NCI-H82 (cell line): Measurements from ENCODE around the gene ETNK2.
A peak's percentile ranks its signal among the peaks of the same experiment; 100 is the strongest.

Source experiments
- DNase-seq: peaks from one replicate; lab custom pipeline; 2025; lab: John Stamatoyannopoulos, UW

Gene ETNK2

DNA sequence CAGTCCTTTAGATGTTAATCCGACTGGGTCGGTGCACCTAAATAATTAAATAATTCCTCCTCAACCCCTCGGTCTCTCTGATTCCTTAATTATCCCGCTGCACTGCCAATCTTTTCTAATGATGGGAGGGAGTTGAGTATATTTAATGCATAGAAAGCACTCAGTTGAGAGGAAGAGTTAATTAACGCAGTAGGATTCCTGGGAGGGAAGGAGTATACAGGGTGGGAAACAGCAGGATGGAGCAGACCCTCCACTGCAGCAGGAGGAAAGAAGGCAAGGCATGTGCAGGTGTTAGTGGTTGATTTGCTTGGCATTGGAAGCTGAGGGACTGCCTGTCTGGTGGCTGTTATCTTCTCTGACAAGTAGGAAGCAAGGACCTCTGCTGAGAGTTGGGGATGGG is 24.2 kb upstream of the ETNK2 start:
- DNase-seq, result peak; percentile 68

DNA sequence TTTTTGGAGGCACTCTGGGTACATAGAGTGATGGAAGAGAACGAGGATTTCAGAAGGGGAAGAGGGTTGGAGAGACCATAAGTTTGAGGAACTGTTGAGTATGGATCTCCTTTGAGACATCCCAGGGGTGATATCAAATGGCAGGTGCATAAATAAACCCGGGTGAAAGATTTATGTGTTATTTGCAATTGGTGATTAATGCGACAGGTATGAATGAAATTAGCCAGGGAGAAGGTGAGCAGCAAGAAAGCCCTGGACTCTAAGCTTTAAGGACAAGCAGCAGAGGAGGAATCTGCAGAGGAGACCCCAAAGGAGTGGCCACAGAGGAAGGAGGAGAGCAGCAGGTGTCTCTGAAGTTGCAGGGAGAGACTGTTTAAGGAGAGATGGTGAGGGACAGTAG is 23.1 kb upstream of the ETNK2 start:
- no peak for DNase-seq

DNA sequence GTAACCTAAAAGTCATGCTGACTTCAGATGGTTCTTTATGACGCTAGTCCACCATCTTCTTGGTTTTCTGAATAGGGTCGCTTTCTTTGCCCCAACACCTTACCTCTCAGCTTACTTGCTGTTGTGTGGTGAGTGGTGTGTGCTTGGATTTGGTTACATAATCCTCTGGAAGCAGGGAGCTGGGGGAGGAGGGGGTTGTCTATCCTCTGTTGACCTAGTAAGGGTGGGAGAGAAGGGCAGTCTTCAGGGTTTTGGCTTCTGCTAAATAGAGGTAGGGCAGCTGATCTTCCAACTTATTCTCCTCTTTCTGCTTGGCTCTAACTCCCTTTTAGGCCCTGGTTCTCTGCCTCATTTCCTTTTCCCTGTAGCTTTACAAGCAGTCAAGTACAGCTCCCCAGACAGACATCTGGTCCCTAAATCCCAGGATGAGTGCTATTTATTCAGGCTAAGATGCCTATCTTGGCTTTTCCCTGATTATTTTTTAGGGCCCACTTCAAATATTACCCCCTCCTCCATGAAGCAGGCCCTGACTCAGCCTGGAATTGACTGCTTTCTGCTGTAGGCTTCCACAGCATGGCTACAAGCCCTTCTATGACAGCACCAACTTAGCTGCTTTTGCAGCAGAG is 20.7 kb upstream of the ETNK2 start:
- peak; percentile 96 for DNase-seq

DNA sequence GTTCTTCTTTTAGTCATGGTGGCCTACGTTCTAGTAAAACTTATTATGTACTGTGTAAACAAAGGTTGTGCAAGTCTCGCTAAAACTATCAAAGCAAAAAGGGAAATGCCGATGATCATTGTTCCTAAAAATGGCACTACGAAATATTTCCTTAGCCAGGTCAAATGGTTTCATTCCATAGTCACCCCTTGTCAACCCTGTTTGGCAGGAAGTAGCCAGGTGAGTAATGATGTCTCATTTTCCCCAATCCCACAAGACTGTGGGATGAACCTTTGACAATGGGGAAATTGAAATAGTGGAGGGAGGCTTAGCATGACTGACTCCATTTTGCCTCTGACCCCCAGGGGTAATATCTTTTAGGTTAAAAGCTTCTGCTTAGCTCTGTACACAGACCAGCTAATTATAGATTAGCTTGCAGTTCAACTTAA is 19.9 kb upstream of the ETNK2 start:
- DNase-seq, result no peak

DNA sequence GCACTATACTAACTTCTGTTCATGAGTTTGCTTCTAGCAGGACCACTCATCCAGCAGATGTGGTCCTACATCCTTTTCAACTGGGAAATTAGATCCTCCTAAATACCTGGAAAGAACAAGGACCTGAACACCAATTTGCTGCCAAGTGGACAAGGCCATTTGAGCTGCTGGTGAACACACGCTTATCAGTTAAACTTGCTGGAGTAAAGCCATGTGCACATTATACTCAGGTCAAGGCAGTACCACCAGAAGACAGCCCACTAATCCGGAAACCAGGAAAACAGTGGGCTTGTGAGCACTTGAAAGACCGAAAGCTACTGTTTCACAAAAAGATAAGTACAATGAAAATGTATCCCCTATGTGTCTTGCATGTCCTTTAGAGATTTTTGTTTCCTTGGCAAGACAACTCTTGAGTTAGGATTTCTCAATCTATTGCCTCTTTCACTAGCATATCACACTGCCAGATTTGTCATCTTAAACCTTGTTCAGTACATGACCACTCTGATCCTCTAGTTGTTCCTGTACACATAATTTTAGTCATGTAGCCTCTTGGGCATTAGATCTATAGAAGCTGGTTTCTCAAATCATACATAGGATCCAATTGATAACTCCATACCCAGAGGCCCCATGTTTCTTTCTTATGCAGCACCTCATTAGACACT is 18.8 kb upstream of the ETNK2 start:
- DNase-seq, result no peak

DNA sequence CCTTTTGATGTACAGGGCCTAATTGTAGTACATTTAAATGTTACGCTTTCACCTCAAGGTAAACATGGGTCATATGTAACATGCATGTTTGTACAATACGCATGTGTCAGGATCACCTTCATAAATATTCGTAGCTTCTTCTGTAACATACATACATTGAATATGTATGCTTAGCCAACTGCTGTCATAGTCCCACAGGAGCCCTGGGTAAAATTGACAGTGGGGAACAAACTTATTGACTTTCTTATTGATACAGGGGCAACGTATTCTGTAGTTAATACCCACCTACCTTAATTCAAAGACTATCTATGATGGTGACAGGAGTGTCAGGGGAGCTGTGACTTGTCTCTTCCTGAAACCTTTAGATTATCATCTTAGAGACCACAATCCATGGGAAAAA is 18.0 kb upstream of the ETNK2 start:
- DNase-seq, result peak; percentile 50

DNA sequence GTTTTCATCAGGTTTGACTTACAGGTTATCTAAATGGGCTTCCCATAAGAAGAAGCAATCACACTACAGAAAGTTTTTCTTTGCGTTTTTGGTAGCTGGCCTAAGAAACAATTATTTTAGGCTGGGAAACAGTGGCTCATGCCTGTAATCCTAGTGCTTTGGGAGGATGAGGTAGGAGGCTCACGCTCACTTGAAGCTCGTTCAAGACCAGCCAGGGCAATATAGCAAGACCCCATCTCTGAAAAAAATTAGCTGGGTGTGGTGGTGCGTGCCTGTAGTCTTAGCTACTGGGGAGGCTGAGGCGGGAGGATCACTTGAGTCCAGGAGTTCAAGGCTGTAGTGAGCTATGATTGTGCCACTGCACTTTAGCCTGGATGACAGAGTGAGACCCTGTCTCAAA is 15.9 kb upstream of the ETNK2 start:
- no peak for DNase-seq

DNA sequence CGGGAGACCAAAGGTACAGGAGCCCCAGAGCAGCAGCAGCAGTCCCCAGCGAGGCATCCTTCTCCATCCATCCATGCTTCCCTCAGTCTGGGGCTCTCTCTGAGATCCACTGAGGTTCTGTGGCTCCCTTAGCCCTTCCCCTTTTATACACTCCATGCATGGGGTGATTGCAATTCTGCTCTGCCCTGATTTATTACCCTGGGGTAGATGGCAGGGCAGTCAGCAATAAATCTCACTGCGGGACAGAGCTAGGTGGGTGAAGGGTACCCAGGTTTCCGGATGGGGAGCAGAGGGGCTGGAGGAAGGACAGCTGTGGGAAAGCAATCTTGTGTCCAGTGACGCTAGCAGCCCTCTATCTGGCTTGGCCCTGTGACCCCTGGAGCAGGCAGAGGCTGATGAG is 14.4 kb upstream of the ETNK2 start, which contains the start of gene REN:
REN (minus strand) TSS at position 119 of the 400 bp plus-strand sequence; CDS start at position 75, 44 bp downstream.
- no peak for DNase-seq

DNA sequence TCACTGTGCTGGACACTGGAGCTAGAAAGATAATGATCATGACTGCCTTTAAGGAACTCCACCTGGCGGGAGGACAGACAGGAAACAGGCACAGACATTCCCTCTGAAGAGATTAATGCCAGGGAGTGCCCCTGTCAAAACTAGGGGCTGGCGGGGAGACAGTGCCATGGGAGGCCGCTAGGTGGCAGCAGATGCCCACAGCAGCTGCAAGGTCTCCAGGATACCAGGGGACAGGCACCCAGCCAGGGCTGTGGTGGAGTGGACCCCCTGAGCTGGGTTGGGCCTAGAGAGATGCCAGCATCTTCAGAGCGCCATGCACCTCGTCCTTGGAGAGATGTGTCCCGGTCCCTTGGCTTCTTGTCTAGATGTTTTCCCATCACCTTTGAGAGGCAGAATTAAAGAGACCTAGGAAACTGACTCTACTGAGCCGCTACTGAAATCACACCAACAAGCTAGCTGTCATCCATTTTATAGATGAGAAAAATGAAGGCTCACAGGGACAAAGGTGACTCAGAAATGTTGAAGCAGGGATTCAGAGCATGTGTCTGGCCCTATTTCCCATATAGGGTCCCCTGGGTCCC is 10.7 kb upstream of the ETNK2 start:
- DNase-seq, result peak; percentile 89

DNA sequence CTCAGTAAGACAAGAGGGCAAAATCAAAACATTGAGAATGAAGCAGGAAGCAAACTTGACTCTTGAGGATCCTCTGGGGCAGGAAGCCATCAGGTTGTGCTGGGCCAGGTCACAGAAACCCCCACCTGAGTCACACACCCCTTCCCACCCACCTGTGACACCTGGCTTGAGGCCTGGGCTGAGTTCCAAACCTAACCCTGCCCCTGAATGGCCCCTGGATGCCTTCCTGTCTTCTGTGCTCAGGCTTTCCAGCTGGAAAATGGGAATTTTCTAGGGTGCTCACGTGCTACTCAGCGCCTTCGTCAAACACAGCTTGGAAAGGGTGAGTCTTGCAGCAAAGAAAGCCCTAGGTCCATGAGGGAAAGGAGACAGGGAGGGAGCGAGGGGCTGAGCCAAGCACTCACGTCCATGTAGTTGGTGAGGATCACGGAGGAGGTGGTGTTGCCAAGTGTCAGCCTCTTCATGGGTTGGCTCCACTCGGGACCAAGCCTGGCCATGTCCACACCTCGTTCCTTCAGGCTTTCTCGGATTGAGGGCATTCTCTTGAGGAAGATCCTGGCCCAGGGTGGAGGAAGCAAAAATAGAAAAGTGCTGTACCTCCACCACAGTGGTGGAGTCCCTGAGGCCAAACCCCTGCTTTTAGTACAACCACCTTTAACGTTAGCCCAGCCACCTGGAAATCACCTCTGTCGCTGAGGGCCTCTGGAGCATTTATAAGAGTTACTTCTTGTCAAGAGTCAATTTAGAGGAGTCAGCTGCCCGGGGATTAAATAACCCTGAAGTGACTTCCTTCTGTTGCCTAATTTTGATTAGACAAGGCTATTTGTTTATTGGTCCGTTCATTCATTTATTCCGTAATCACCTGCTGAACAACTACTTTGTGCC is 10.0 kb upstream of the ETNK2 start:
- no peak for DNase-seq

DNA sequence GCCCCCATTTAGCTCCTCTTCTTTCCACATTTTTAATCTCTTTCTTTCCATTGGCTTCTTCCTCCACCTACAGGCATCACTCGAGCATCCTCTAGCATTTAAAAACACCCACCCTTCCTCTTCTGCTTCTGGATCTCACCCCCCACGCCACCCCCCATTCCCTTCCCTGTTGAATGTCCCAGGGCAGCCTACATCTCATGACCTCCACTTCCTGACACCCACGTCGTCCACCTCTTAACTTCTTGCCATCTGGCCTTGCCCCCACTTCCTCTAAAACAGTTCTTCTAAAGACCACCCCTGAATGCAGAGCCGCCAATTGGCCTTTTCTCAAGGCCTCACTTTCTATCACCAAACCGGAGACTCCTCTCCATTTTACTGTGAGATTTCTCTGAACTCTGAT is 6.1 kb upstream of the ETNK2 start:
- DNase-seq, result no peak

DNA sequence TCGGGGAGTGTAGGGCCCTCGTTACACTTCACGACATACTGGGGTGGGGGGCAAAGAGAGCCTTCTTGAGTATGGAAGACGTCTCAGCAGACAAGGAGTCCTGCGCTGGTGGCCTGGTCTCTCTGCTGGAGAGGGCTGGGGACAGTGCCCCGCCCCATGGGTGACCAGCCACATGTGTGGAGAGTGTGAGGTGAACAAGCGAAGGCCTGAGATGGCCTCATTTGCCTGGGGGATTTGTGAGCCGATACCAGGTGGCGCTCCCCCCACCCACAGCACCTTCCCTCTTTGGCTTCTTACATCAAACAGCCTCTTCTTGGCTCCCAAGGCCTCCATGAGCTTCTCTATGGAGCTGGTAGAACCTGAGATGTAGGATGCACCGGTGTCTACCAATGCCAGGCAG is 4.0 kb upstream of the ETNK2 start:
- DNase-seq, result no peak

DNA sequence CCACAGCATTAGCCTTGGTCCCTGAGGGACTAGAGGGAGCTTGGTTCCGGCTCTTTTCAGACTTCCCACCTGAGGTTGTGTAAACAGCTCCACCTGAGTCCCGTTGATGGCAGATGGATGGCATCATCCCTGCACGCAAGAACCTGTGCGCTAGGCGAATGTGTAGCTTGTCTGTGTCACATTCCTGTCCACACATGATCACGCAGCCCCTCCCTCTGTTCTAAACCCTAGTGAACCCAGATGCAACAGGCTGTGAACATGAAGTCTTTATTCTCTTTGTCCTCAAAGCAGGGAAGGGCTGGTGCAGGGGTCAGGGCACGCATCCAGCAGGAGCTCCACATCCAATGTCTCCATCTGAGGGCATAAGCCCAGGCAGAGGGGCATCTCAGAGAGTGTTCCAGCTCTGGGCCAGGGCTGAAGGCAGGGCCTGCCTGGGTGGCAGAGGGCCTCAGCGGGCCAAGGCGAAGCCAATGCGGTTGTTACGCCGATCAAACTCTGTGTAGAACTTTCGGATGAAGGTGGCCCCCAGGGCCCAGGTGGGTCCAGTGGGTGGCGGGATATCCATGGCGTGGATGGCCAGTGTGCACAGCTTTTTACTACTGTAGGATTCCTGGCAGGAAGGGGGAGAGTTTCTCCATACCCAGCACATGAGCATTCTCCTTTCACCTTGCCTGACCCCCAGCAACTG is 2.9 kb upstream of the ETNK2 start:
- DNase-seq, result no peak

DNA sequence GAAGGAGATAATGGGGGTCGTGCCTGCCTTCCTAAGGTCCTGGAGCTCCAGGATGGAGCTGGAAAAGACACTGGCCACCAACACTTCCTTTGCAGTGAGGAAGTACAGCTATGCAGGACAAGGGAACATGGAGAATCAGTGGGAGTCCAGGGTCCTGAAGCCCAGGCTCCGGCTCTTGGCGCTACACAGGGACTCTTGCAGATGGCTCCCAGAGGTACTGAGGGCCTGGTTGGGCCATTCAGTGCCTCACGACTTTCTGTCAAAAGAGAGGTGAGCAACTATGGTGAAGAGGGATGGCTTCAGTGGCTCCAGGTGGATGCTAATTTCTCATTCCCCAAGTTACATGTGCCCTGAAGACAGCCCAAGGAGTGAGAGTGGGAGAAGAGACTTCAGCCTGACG is 1.8 kb upstream of the ETNK2 start:
- no peak for DNase-seq

DNA sequence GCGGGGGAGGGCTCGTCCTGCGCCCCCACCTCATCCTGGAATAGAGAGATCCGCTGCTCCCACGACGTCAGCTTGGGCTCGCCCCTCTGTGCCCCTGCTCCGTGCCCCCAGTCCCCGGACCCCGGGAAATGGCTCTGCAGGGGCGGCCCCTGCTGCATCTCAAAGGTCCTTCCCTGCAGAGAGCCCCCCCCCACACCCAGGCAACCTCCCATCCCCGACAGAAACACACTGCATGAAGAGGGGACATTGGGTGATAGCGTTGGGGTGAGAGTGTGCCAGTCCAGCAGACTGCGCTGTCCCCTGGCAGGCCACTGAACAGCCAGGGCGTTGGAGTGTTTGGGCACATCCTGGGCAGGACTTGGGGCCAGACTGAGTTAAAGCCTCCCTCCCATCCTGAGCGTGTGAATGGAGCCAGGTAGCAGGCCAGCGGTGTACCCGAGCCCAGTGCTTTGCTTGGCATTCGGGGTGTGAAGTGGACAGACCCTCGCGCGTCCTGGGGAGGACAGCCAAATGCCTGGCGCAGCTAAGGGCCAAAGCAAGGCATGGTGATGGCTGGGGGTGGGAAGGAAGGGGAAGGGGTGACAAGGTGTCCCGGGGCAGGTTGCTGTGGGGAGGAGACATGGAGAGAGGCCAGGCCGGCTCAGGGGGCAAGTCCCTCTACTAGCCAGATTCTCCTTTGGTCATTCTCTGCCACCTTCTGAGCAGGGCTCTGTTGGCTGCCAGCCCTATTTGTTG is 633 bp upstream of the ETNK2 start:
- no peak for DNase-seq

DNA sequence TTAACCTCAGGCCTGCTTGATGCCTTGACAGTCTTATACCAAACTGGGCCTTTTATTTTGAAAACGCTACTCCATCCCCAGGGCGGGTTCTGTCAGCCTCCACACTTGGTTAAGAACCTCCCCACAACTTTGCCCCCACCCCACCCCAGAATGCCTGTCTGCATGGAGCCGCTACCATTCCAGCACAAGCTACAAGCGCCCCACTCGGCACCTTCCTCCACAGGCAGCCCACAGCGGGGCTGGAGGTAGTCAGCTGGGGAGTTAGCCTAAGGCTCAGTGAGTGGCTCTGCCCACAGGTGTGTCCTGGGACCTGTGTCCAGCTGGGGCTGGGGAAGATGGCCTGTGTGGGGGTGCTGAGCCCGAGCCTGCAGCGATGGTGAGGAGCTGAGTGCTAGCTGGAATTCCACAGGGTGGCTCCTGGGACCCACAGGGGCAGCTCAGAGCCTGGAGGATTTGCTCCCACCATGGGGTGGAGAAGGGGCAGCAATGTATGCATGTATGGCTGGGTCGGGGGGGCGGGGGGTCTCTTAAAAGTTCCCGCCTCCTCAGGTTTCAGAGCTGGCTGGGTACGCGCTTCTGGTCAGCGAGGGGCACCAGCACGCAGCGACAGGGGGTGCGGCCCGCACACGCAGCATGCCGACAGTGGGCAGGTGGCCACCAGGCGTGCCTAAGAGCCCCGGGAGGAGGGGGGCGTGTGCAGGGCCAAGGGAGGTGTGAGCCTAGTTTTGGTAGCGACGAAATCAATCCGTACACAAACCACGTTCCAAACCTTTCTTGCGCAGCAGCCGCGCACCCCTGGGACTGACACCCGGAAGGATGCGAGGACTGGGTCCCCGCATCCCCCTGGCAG is 917 bp downstream of the ETNK2 start:
- DNase-seq, result peak; percentile 62

DNA sequence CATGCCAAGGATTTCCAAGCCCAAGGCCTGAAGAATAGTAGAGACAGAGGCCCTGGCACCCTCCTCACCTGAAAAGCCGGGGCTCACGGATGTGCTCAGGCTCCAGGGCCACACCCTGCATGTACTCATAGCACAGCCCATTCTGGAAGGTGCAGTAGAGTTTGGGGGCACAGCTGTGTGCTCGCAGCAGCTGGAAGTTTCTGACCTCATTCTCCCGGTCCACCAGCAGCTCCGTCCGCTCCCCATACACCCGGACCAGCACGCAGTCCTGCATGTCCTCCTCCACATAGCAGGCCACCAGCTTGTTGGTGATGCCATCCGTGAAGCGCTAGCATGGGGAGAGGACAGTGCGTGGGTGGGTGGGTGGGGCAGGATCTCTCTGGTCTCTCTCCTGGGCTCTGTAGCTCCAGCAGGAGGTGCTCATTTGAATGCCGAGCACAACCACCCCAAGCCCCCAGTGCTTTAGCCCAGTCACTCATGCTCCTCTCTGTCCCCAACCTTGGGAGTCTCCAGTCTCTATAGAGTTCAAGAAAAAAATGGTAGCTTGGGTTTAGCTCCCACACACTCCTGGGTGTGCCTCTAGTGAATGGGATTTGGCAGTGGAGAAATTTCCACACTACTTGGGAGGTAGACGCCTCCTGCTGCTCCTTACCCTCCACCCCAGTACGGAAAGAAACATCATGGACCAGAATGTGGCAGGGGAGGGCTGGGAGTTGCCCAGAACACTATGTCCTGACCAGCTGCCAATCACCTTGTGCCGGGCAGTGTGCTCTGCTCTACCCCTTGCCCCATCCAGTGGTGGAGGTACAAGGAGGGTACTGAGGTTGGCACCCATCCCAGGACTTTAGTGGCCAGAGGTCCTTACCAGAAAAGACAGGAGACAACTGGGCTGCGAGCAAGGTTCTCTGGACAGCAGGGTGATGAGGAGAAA is 1.9 kb downstream of the ETNK2 start:
- no peak for DNase-seq

DNA sequence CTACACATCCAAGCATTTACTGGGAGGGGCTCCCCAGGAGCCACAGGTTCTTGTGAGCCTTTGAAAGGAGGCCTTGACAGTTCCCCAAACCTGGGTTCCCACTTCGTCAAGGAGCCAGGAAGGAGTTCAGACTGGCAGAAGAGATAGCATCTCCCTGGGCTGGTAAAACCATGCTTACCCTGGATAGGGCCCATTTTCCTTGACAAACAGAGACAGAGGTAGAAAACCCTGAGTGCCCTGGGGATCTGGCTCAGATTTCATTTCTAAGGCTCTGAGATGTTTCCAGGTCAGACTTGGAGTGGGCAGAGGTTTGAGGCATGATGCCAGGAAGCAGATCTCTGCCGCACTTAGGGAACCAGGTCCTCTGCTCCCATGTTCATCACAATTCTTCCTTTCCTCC is 2.7 kb downstream of the ETNK2 start:
- DNase-seq, result no peak
